ENCODE data around the gene TFE3.
"Not testable (repeated sequence)": the region's sequence is repeated elsewhere in the genome, so short reads cannot be mapped to it uniquely, and the experiment has no call there.

The TFE3 gene

GRCh38 chrX:49001521-49002090 is 41.6 kb downstream of the TFE3 start:
- DNase-seq (ENCODE audit: low read depth) = peak; percentile 13

GRCh38 chrX:49000636-49001035 is 42.5 kb downstream of the TFE3 start:
- no peak for DNase-seq (ENCODE audit: low read depth)

- DNase-seq (ENCODE audit: low read depth) = no peak
Measured at GRCh38 chrX:48999030-48999429, 44.1 kb downstream of the TFE3 start.

DNA sequence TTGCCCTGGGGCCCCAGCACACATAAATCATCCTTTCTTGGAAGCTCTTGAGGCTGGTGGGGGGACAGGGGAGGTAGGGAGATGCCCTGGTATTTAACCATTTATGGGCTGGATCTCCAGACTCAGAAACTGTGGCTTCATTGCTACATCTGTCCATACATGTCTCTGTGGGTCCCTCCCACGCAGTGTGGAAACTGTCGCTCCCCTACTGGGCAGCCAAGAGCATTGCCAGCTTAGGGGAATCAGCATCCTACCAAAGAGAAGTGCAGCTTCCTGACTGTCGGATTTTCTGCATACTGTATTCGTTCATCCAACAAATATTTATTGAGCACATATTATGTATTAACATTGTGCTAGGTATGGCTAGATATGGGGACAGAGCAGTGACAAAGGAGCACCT is 44.8 kb downstream of the TFE3 start:
- DNase-seq (ENCODE audit: low read depth) = no peak

- DNase-seq (ENCODE audit: low read depth) = no peak
Measured at GRCh38 chrX:48997865-48998264, 45.3 kb downstream of the TFE3 start.

DNA sequence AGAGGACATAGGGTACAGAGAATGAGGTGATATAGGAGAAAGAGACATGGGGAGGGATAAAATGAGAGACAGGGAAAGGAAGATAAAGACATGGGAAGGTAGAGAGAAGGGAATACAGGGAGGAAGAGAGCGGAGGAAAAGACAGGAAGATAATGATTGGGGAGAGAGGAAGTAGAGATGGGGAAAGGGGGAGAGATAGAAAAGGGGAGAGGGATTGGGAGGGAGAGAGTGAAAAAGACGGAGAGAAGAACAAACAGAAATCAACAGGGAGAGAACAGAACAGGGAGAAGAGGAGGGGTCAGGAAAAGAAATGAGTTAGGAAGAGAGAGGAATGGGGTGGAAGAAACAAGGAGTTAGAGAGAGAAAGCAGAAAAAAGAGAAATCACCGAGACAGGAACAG is 45.7 kb downstream of the TFE3 start:
- DNase-seq (ENCODE audit: low read depth) = no peak

- DNase-seq (ENCODE audit: low read depth) = no peak
Measured at GRCh38 chrX:48996969-48997368, 46.2 kb downstream of the TFE3 start.

GRCh38 chrX:48992341-48992740 is 50.8 kb downstream of the TFE3 start:
- DNase-seq (ENCODE audit: low read depth) = no peak

DNA sequence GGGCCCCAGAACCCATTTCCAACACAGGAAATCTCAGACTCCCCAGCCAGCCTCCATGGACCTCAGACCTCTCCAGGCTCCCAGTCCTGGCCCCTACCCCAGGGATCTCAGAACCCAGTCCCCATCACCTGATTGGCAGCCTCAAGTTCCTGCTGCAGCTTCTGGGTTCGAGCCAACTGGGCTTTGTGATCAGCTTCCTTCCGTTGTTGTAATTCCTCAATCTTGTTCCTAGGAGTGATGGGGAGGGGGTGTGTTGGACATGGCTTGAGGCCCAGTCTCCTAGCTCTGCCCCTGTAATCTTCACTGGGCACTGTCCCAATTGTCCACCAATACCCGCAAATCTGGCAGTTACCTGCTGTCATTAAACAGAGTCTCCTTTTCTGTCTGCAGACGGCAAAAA is 53.7 kb downstream of the TFE3 start:
- no peak for DNase-seq (ENCODE audit: low read depth)

- DNase-seq (ENCODE audit: low read depth) = no peak
Measured at GRCh38 chrX:48983896-48984295, 59.3 kb downstream of the TFE3 start.

DNA sequence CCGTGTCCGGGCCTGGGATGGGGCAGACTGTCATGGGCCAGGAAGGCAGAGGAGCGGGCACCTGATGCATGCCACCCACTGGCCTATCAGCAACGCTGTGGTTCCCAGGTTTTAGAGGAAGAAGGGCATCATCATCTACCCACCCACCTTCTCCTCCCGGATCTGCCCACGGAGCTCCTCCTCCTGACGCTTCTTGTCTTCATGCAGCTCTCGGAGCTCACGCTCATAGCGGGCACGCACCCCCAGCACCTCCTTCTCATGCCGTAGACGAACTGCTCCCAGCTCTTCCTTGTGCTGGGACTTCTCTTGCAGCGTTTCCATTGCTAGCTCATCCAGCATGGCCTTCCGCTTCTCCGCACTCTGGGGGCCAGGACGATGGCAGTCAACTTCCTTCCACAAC is 60.1 kb downstream of the TFE3 start:
- DNase-seq (ENCODE audit: low read depth) = no peak

DNA sequence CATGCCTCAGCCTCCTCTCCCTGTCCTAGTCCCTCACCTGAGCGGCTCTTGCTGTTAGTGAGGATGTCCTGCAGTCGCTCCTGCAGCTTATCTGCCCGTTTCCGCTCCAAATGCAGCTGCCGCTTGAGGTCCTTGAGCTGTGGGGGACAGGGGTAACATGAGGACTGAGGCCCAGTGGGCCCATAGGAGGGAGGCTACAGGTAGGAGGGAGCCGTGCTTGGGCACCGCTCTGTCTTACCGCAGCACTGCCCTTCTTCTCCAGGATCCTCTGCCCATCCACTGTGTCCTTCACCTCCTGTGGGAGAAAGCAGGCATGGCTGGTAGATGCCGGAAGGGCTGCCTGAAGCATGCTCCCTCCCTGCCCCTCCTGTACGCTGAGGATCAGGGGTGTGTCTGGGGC is 62.0 kb downstream of the TFE3 start:
- DNase-seq (ENCODE audit: low read depth) = no peak

- DNase-seq (ENCODE audit: low read depth) = not testable (repeated sequence)
Measured at GRCh38 chrX:48980341-48980740, 62.8 kb downstream of the TFE3 start.

Measured in fibroblast of the conjunctiva (primary cell).